Activated CD4-positive, CD25-positive, alpha-beta regulatory T cell treated with anti-CD3 and anti-CD28 coated beads, Interleukin-2, amount 50 U/mL, for 72 hours (primary cell): ENCODE results near the gene ELN.

ENCODE experiments used
- DNase-seq: peaks from one replicate; pipeline ENCODE4 v3.0.0; 2021

Gene ELN

DNA sequence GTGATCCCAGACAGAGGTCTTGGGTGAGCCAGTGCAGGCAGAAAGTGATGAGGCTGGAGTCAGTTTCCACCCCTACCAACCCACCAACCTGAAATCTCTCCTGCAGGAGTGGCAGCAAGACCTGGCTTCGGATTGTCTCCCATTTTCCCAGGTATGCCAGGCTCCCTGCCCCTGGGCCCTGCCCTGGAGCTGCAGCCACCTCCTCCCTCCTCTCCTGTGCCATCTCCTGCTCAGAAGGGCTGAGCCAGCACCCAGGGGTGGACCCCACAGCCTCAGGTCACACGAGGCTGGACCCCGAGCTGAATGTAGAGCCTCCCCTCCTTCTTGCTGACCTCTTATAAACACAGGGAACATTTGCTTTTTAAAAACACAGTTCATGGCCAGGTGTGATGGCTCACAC, 38.7 kb downstream of the ELN start:
- no peak for DNase-seq

DNA sequence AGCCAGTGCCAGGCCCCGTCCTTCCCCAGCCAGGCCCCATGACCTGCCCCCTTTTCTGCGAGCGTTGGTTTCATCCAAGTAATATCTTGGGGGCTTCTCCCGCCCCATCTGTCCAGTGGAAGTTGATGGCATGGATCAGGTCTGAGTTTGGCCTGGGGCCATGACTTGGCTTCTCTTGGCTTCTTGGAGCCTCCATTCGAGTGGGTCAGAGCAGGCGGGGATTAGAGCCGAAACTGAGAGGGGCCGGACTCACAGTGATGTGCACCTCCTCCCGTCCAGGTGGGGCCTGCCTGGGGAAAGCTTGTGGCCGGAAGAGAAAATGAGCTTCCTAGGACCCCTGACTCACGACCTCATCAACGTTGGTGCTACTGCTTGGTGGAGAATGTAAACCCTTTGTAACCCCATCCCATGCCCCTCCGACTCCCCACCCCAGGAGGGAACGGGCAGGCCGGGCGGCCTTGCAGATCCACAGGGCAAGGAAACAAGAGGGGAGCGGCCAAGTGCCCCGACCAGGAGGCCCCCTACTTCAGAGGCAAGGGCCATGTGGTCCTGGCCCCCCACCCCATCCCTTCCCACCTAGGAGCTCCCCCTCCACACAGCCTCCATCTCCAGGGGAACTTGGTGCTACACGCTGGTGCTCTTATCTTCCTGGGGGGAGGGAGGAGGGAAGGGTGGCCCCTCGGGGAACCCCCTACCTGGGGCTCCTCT, 40.6 kb downstream of the ELN start:
- DNase-seq: no peak

DNA sequence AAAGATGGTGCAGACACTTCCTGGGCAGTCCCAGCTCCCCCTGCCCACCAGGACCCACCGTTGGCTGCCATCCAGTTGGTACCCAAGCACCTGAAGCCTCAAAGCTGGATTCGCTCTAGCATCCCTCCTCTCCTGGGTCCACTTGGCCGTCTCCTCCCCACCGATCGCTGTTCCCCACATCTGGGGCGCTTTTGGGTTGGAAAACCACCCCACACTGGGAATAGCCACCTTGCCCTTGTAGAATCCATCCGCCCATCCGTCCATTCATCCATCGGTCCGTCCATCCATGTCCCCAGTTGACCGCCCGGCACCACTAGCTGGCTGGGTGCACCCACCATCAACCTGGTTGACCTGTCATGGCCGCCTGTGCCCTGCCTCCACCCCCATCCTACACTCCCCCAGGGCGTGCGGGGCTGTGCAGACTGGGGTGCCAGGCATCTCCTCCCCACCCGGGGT, 41.1 kb downstream of the ELN start:
- DNase-seq: no peak

GRCh38 chr7:74069790-74070618, 42.0 kb downstream of the ELN start:
- DNase-seq: no peak

- DNase-seq: no peak
Observed at GRCh38 chr7:74070619-74070921, 42.6 kb downstream of the ELN start.

DNA sequence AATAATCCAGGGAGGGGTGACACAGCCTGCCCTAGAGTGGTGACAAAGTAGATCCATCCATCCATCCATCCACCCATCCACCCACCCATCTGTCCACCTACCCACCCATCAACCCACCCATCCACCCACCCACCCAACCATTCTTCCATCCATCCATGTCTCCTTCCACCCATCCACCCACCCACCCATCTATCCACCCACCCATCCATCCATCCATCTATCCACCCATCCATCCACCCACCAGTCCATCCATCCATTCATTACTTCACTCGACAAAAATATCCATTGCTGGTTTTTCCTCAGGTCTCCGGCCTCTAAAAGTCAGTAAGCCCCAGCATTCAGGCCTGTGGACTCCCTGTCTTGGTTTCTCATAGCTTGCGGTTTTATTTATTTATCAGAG, 43.1 kb downstream of the ELN start:
- no peak for DNase-seq

GRCh38 chr7:74074770-74075169, 46.8 kb downstream of the ELN start:
- DNase-seq: no peak

DNA sequence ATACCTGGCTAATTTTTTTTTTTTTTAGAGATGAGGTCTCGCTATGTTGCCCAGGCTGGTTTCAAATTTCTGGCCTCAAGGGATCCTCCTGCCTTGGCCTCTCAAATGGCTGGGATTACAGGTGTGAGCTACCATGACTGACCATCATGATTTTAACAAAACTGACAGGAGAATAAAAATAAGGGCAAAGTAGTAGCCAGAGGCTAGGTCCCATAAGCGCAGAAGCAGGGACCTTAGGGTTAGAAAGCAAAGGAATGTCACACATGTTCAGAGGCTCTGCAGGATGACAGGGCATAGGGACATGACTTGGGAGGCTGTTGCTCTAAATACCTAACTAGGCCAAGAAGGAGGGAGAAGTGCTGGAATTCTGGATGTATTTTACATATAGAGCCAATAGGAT, 50.5 kb downstream of the ELN start:
- no peak for DNase-seq

- DNase-seq: no peak
Observed at GRCh38 chr7:74082770-74083116, 54.8 kb downstream of the ELN start.

GRCh38 chr7:74083117-74083876, 55.3 kb downstream of the ELN start, which contains the start of gene LIMK1:
Gene LIMK1 (plus strand): TSS chr7:74083804. CDS start chr7:74083991, 187 bp downstream.
- DNase-seq: peak; percentile 87

DNA sequence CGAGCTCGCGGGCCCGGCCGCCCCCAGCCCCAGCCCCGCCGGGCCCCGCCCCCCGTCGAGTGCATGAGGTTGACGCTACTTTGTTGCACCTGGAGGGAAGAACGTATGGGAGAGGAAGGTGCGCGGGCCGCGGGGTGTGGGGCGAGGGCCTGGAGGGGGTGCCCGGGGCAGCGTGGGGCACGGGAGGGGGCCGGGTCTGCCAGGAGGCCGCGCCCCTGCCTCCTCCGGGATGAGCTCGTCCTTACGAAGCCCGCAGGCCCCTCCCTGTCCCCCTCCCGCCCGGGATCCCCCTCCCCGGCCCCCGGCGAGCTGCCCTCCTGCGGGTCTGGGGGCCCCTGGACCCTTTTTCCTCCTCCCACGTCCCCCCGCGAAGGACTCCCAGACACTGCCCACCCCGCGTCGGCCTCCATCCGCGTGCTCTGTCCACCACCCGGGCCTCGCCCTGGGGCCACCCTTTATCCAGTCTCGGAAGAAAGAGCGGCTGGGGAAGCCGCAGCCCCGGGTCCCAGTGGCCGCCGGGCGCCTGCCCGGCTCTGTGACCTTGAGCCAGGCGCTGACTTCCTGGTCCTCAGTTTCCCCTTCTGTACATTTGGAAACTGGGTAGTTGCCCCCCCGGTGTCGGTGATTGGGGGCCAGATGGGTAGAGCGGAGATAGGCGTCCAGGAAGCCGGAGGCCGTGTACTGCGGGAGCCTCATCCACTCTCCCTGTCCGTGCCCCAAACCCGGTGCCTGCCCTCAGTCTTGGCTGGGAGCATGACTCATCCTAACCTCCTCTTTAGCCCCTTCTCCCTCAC, 56.2 kb downstream of the ELN start:
- DNase-seq: no peak

DNA sequence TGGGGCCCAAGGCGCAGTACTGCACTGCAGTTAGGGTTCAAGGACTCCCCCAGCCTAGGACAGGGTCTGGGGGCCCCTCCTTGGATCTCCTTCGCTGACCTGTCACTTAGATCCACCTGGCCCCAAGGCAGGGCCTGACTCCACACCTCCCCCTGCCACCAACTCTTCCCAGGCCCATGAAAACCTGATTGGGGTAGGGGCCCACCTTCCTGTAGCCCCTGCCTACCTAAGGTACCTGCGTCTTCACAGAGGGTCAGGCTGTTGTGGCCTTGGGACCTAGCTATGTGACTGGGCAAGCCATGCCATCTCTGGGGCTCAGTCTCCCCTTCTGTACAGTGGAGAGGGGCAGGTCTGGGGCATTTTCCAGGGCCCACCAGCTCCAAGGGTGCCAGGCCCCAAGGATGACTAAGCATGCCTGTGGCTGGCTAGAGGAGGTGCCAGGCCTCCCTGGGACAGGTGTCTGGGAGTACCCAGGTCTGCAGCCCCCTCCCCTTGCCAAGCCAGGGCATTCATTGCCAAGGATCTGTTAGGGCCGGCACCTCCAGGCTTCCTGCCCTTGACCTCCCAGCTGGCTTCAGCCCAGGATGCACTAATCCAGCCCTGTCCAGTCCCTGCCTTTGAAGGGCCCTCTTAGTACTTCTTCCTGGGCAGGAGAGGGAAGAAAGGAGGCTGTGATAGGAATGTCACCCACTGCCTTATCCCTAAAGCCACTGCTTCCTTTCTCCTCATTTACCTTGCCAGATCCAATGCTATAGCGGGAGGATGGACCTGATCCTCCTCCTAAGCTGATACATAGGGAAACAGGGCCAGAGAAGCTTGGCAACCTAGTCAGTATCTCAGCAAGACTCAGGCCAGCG, 57.0 kb downstream of the ELN start:
- no peak for DNase-seq

GRCh38 chr7:74087791-74088453, 59.9 kb downstream of the ELN start:
- DNase-seq: no peak

- no peak for DNase-seq
Observed at GRCh38 chr7:74092321-74092963, 64.5 kb downstream of the ELN start.

GRCh38 chr7:74092964-74093471, 65.0 kb downstream of the ELN start:
- no peak for DNase-seq

DNA sequence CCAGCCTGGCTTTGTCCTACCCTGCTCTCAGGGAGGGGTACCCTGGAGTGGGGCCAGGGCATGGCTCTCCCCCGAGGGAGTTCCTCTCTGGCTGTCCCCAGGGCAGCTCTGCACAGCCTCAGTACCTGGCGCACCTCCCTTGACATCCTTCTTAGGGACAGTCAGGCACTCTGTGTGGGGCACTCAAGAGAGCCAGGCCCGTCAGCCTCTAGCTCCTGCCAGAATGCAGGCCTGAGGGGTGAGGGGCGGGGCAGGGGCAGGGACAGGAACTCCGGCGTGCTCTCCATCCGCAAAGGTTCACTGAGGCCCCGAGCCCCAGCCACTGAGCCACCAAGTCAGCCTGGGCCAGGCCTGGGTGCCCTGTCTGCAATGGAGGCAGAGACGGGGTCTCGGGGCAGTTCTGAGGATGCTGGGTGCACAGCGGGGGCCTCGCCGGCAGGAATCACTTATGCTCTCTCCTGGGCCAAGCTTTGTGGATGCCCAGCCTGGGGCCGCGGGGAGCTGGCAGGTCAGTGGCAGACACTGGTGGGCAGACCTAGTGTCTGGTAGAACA, 65.8 kb downstream of the ELN start:
- DNase-seq: no peak

DNA sequence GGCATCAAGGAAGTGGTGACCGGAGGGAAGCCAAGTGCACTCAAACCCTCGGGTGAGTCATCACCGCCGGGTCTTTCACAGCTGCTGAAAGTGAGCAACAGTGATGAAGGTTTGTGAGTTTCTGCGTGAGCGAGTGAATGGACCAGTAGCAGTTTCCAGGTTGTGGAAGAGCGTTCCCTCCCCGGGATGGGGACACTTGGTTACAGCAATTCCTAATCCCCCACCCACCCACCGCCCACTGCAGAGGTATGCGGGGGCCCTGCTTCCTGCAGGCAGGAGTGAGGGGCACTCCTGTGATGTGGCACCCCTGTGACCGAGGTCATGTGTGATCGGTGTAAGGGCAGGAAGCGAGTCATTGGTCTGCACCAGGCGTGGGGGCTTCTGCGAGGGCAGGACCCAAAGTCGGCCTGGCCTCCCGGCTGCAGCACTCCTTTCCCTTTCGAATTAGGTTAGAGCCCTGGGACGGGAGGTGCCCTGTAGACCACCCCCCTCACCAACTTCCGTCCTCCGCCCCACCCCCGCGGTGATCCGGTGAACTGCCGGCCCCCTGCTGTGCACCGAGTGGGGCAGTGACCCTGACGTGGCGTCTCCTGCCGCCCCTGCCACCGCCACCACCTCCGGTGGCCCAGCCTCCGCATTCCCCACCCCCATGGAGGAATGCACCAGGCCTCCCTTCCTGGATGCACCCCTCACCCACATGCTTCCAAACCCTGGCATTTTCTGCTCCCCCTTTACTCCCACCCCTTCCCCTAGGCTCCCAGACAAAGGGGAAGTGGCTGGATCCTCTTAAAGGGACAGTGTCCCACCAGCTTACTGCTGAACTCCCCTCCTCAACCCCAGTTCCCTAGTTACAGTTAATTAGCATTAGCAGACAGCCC, 66.5 kb downstream of the ELN start:
- peak; percentile 77 for DNase-seq

GRCh38 chr7:74095135-74095534, 67.2 kb downstream of the ELN start:
- DNase-seq: no peak

DNA sequence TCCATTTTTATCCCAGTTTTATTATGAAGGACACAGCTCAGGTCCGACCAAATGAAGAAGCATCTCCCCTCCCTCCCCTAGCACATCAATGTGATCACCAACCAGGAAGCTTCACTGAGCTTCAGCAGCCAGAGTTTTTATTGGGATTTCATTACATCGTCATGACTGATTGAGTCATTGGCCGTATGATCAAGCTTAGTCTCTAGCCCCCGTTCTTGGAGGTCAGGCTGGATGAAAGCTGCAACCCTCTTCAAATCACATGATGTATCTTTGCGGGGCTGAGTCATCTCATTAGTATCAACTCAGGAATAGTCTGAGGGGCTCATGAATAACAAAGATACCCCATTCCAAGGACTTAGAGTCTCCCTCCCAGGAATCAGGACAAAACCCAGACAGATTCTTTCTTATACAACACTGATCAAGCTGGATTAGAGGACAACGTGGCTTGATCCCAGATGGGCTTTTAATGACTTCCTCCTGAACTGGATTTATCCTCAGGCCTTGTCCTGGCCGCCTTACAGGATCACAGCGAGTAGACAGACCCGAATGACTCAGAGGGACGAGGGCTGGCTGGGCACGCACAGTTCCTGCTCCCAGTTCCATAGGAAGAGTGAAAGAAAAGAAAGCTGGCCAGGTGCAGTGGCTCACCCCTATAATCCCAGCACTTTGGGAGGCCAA, 70.1 kb downstream of the ELN start:
- DNase-seq: no peak
